CD4-positive, alpha-beta T cell (primary cell): ENCODE results near the gene H1-8. TPM values are rescaled to one million over a fixed set of nuclear protein-coding genes. Genes with fewer than 3 reads are reported as not detected.

Experiments used
- ATAC-seq: fragments of 200-7000 bp; cut with Tn5 transposase; one replicate; pipeline ENCODE4 v1.10.0; 2022; ENCODE audit warnings: mild to moderate bottlenecking; ENCODE audit not compliant: poor library complexity
- CTCF ChIA-PET: fragments of 350-600 bp; sonication (Branson Sonifier 250); formaldehyde crosslinking; loops from one replicate; lab custom pipeline; 2021; ENCODE audit warnings: antibody characterized with exemption, inconsistent platforms; lab: Charles Lee
- POLR2A ChIA-PET: fragments of 350-600 bp; sonication (Branson Sonifier 250); formaldehyde crosslinking; loops from one replicate; lab custom pipeline; 2021; ENCODE audit warnings: antibody characterized with exemption, inconsistent platforms; lab: Charles Lee
- DNase-seq, 14 experiments: peaks; one replicate each; pipeline ENCODE4 v3.0.0-alpha.2; 2013 to 2020; ENCODE audit warnings: mixed read lengths in 2 of 14
- H3K27ac ChIP-seq, 2 donors: one replicate each; pipeline versions ENCODE4 v1.5.1 to v1.7.0; 2013; ENCODE audit warnings: low read length in 2 of 2, low read depth in 1 of 2, mild to moderate bottlenecking in 1 of 2
- H3K27me3 ChIP-seq, 2 experiments: 1 replicate in 1 of 2; 2 replicates in 1 of 2; pipeline versions ENCODE4 v1.6.1 to v1.7.0; 2013; ENCODE audit warnings: low read length in 2 of 2, control low read depth in 1 of 2, mild to moderate bottlenecking in 1 of 2, moderate library complexity in 1 of 2; ENCODE audit not compliant: insufficient read depth in 2 of 2, control insufficient read depth in 1 of 2
- H3K36me3 ChIP-seq: one replicate; pipeline ENCODE4 v1.6.1; 2013; ENCODE audit warnings: low read length, control low read depth; ENCODE audit not compliant: insufficient read depth
- H3K4me1 ChIP-seq: one replicate; pipeline ENCODE4 v1.6.1; 2013; ENCODE audit warnings: low read length, control low read depth; ENCODE audit not compliant: insufficient read depth
- H3K4me3 ChIP-seq: one replicate; pipeline ENCODE4 v1.5.1; 2013; ENCODE audit warnings: mild to moderate bottlenecking, low read length, moderate library complexity
- H3K9me3 ChIP-seq, 2 experiments: 1 replicate in 1 of 2; 2 replicates in 1 of 2; pipeline versions ENCODE4 v1.6.1 to v1.7.0; 2013; ENCODE audit warnings: low read length in 2 of 2, mild to moderate bottlenecking in 2 of 2, control low read depth in 1 of 2, moderate library complexity in 1 of 2; ENCODE audit not compliant: control insufficient read depth in 1 of 2, insufficient read depth in 1 of 2
- H3K27ac Mint-ChIP-seq: one replicate; pipeline ENCODE4 v1.8.0; 2020; ENCODE audit warnings: mixed read lengths
- H3K27me3 Mint-ChIP-seq: one replicate; pipeline ENCODE4 v1.8.0; 2021; ENCODE audit warnings: mixed read lengths
- H3K36me3 Mint-ChIP-seq: one replicate; pipeline ENCODE4 v1.8.0; 2021; ENCODE audit warnings: low read depth, mixed read lengths
- H3K4me1 Mint-ChIP-seq: one replicate; pipeline ENCODE4 v1.8.0; 2021; ENCODE audit warnings: low read depth, mixed read lengths
- H3K4me3 Mint-ChIP-seq: one replicate; pipeline ENCODE4 v1.8.0; 2020; ENCODE audit warnings: mild to moderate bottlenecking, mixed read lengths
- H3K9me3 Mint-ChIP-seq: one replicate; pipeline ENCODE4 v1.8.0; 2020; ENCODE audit warnings: mixed read lengths
- intact Hi-C, 2 experiments: fragments of 100-400 bp; cut with DNase I in 1 of 2; cut with micrococcal nuclease in 1 of 2; formaldehyde crosslinking; loops; one replicate each; pipeline versions ENCODE4 v1.15.1 to v1.9.0; 2023 to 2025; cut with DNase I, micrococcal nuclease
- total RNA-seq, 174 experiments: library from RNA in 2 of 174; stranded (reverse) in 2 of 174; gene quantifications; one replicate each; pipeline ENCODE4 v1.2.3 and lab custom pipeline; 2021 to 2026
- TF ChIP-seq, protein P1 (sequence below): fragments of 200-600 bp; IDR thresholded peaks from one replicate; pipeline ENCODE4 v1.8.0; 2022; ENCODE audit warnings: antibody characterized with exemption, mild to moderate bottlenecking

The H1-8 gene
- total RNA-seq, 2 experiments from 2014 or later = not detected

DNA sequence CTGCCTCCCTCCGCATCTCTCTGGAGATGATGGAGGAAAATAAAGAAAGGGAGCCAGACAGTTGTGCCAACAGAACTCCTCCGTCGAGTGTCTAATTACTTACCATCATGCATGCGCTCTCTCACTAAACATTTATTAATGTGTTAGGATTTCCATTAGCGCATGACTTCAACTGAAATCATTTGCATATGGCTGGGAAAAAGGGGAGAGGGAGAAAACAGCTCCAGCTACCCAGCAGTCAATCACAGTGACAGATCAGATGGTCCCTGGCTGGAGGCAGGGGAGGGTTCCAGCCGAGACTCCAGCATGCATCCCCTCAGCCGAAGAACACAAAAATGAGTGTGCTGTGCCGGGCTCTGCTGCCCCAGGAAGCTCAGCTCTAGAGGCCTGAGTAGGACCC is 21.4 kb upstream of the H1-8 start:
- Mint-ChIP-seq H3K4me3 (no peak overlapping the region), H3K9me3 (no peaks in the 10 kb centered on the region), H3K27ac (no peak overlapping the region), H3K36me3 (peaks cover 2% of the 10 kb centered on the region), H3K4me1 (no peaks in the 10 kb centered on the region), H3K27me3 (no peaks in the 10 kb centered on the region)
- H3K27ac ChIP-seq = no peak overlapping the region
- CTCF ChIA-PET = no interaction called here
- TF ChIP-seq, protein P1, sequence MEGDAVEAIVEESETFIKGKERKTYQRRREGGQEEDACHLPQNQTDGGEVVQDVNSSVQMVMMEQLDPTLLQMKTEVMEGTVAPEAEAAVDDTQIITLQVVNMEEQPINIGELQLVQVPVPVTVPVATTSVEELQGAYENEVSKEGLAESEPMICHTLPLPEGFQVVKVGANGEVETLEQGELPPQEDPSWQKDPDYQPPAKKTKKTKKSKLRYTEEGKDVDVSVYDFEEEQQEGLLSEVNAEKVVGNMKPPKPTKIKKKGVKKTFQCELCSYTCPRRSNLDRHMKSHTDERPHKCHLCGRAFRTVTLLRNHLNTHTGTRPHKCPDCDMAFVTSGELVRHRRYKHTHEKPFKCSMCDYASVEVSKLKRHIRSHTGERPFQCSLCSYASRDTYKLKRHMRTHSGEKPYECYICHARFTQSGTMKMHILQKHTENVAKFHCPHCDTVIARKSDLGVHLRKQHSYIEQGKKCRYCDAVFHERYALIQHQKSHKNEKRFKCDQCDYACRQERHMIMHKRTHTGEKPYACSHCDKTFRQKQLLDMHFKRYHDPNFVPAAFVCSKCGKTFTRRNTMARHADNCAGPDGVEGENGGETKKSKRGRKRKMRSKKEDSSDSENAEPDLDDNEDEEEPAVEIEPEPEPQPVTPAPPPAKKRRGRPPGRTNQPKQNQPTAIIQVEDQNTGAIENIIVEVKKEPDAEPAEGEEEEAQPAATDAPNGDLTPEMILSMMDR = no peak
- POLR2A ChIA-PET = no interaction called here
- ATAC-seq = no peak
- H3K4me1 ChIP-seq = no peaks in the 10 kb centered on the region
- no peaks in the 10 kb centered on the region for H3K27me3 ChIP-seq
- no peak overlapping the region for H3K4me3 ChIP-seq
- intact Hi-C loops = no loop called here
- peaks cover 0 to 4% of the 10 kb centered on the region in 2 experiments for H3K9me3 ChIP-seq
- H3K36me3 ChIP-seq = no peaks in the 10 kb centered on the region
- DNase-seq = no peak

DNA sequence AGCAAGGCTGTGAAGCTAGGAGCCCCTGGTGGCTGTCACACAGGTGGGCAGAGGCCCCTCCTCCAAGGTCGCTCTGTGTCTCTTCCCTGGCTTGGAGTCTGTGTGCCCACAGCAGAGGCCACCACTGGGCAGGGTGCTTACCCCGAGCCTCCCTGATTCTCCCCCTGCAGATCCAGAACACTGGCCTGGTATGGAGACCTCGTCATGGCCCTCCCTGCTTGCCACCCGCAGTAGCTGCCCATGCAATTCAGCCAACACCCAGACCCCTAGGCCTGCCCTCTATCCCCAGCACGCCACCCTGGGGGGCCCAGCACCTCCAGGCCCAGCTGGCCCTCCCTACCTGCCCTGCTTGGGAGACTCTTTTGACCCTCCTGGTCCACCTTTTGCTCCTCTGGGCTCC is 20.0 kb upstream of the H1-8 start:
- no peak for DNase-seq
- CTCF ChIA-PET = no interaction called here
- Mint-ChIP-seq H3K36me3 (no peaks in the 10 kb centered on the region), H3K4me1 (no peaks in the 10 kb centered on the region), H3K4me3 (no peak overlapping the region), H3K27me3 (no peaks in the 10 kb centered on the region), H3K27ac (no peak overlapping the region), H3K9me3 (no peaks in the 10 kb centered on the region)
- TF ChIP-seq, protein P1 = no peak
- Histone ChIP-seq H3K27ac (no peak overlapping the region), H3K4me1 (peaks cover 3% of the 10 kb centered on the region), H3K27me3 (no peaks in the 10 kb centered on the region), H3K36me3 (no peaks in the 10 kb centered on the region), H3K4me3 (no peak overlapping the region), H3K9me3 (peaks cover 0 to 2% of the 10 kb centered on the region in 2 experiments)
- ATAC-seq = no peak
- POLR2A ChIA-PET = no interaction called here
- intact Hi-C loops = no loop called here

DNA sequence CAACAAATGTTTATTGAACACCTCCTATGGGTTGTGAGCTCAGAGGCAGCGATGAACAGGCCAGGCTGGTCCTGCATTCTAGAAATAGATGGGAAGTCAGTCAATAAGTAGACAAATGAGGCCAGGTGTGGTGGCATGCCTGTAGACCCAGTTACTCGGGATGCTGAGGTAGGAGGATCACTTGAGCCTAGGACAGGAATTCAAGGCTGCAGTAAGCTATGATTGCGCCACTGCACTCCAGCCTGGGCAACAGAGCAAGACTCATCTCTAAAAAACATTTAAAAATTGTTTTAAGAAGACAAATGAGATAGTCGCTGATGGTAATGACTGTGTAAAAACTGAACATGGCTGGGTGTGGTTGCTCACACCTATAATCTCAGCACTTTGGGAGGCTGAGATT is 18.9 kb upstream of the H1-8 start:
- no peak overlapping the region for H3K27ac ChIP-seq
- POLR2A ChIA-PET = no interaction called here
- intact Hi-C loops = no loop called here
- H3K4me1 Mint-ChIP-seq = no peaks in the 10 kb centered on the region
- no peaks in the 10 kb centered on the region for H3K36me3 ChIP-seq
- H3K9me3 Mint-ChIP-seq = no peaks in the 10 kb centered on the region
- H3K4me3 Mint-ChIP-seq = no peak overlapping the region
- H3K36me3 Mint-ChIP-seq = no peaks in the 10 kb centered on the region
- H3K9me3 ChIP-seq = no peaks in the 10 kb centered on the region
- TF ChIP-seq, protein P1 = no peak
- peaks cover 3% of the 10 kb centered on the region for H3K4me1 ChIP-seq
- no peaks in the 10 kb centered on the region for H3K27me3 Mint-ChIP-seq
- H3K4me3 ChIP-seq = no peak overlapping the region
- ATAC-seq (no peak), DNase-seq (no peak)
- no peak overlapping the region for H3K27ac Mint-ChIP-seq
- CTCF ChIA-PET = no interaction called here
- no peaks in the 10 kb centered on the region for H3K27me3 ChIP-seq
